ENCODE results near the gene GAS2L2.
A peak's percentile ranks its signal among the peaks of the same experiment; 100 is the strongest.

The GAS2L2 gene

DNA sequence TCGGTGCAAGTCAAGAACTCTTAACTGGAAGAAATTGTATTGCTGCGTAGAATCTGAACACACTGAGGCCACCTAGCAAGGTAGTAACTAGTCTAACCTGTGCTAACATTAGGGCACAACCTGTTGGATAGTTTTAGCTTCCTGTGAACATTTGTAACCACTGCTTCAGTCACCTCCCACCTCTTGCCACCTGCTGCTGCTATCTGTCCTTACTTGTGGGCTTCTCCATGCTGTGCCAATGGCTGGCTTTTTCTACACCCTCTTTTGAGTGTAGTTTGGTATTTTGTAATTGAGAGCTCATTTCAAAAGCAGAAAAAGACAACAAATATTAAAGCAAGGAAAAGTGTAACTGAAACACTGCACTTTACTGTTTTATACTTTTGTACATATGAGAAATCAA is 29.3 kb downstream of the GAS2L2 start:
- Mint-ChIP-seq H3K27ac (no peak overlapping the region), H3K36me3 (ENCODE audit: low read depth) (peaks cover 49% of the 10 kb centered on the region), H3K27me3 (ENCODE audit: low read depth) (no peaks in the 10 kb centered on the region), H3K4me3 (no peak overlapping the region), H3K9me3 (no peaks in the 10 kb centered on the region), H3K4me1 (peaks cover 39% of the 10 kb centered on the region)
- TF ChIP-seq, protein P1, sequence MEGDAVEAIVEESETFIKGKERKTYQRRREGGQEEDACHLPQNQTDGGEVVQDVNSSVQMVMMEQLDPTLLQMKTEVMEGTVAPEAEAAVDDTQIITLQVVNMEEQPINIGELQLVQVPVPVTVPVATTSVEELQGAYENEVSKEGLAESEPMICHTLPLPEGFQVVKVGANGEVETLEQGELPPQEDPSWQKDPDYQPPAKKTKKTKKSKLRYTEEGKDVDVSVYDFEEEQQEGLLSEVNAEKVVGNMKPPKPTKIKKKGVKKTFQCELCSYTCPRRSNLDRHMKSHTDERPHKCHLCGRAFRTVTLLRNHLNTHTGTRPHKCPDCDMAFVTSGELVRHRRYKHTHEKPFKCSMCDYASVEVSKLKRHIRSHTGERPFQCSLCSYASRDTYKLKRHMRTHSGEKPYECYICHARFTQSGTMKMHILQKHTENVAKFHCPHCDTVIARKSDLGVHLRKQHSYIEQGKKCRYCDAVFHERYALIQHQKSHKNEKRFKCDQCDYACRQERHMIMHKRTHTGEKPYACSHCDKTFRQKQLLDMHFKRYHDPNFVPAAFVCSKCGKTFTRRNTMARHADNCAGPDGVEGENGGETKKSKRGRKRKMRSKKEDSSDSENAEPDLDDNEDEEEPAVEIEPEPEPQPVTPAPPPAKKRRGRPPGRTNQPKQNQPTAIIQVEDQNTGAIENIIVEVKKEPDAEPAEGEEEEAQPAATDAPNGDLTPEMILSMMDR (IDR thresholded peaks at IDR 0.05; ENCODE audit: unreplicated experiment in 3 of 3): no peak

DNA sequence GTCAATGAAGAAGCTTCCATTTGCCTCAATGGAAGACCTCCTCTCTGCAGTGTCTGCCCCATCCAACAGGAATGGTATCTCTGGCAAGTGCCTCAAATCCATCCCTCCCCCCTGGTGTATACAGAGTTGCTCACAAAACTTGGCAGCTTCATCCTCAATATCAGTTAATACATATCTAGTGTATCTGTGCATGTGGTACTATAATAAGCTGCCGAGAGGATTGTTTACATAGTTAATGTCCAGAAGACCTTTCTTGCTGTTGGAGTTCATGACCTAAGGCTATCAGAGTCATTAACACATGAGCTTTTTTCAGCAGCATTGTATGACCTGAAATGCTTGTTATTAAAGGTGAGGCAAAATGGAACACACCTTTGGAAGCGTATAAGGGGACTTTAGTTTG is 35.6 kb downstream of the GAS2L2 start:
- Mint-ChIP-seq H3K4me3 (no peak overlapping the region), H3K27ac (peak overlapping the region in 1 of 3 experiments; percentile 90), H3K4me1 (peaks cover 18% of the 10 kb centered on the region), H3K27me3 (ENCODE audit: low read depth) (no peaks in the 10 kb centered on the region), H3K9me3 (no peaks in the 10 kb centered on the region), H3K36me3 (ENCODE audit: low read depth) (peaks cover 32% of the 10 kb centered on the region)
- TF ChIP-seq, protein P1 (IDR thresholded peaks at IDR 0.05; ENCODE audit: unreplicated experiment in 3 of 3): no peak

DNA sequence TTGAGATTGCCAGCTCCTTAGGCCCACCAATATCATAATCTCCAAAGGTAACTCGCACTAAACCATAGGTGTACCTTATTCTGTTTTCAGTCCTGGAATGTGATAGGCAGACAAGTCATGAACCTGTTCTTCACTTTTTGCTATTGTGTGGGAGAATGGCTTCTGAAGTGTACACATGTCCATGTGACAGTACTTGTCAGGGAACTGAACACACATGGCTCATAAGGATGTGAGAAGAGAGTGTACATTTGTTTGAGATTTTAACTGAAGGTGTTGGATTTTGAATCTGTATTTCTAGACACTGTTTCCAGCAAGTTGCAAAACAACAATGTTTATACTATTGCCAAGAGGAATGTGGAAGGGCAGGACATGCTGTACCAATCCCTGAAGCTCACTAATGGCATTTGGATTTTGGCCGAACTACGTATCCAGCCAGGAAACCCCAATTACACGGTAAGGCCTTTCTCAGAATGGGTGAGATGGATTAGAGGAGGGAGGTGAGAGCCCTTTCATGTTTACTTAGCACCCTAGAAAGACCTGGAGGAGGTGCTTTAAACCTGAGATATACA is 36.1 kb downstream of the GAS2L2 start:
- Mint-ChIP-seq H3K4me1 (peaks cover 18% of the 10 kb centered on the region), H3K36me3 (ENCODE audit: low read depth) (peaks cover 32% of the 10 kb centered on the region), H3K27ac (peak overlapping the region in 1 of 3 experiments; percentile 90)

DNA sequence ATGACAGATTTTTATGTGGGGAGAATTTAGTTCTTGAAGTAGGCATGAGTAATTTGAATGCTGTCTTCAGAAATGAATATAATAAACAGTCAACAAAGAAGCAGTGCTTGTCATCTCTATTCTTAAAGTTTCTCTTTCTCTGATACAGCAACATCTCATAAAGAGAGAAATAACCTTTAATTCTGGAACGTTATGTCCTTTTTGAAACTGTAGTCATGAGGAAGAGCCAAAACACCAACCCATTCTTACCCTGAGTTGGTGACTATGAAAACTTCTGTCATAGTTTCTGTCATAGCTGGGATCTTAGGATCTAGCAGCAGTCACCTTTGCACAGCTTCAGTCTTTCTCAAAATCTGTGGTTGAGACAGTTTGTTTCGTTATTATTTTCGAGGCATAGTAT is 36.9 kb downstream of the GAS2L2 start:
- peaks cover 18% of the 10 kb centered on the region for H3K4me1 Mint-ChIP-seq
- H3K27me3 Mint-ChIP-seq (ENCODE audit: low read depth): no peaks in the 10 kb centered on the region
- H3K4me3 Mint-ChIP-seq: no peak overlapping the region
- peaks cover 30% of the 10 kb centered on the region for H3K36me3 Mint-ChIP-seq (ENCODE audit: low read depth)
- no peaks in the 10 kb centered on the region for H3K9me3 Mint-ChIP-seq
- no peak overlapping the region for H3K27ac Mint-ChIP-seq
- TF ChIP-seq, protein P1 (IDR thresholded peaks at IDR 0.05; ENCODE audit: unreplicated experiment in 3 of 3): no peak

More for the DNA sequence above, 36.1 kb downstream of the GAS2L2 start:
- Mint-ChIP-seq H3K27me3 (ENCODE audit: low read depth) (no peaks in the 10 kb centered on the region), H3K9me3 (no peaks in the 10 kb centered on the region), H3K4me3 (no peak overlapping the region)
- TF ChIP-seq, protein P1 (IDR thresholded peaks at IDR 0.05; ENCODE audit: unreplicated experiment in 3 of 3): no peak

DNA sequence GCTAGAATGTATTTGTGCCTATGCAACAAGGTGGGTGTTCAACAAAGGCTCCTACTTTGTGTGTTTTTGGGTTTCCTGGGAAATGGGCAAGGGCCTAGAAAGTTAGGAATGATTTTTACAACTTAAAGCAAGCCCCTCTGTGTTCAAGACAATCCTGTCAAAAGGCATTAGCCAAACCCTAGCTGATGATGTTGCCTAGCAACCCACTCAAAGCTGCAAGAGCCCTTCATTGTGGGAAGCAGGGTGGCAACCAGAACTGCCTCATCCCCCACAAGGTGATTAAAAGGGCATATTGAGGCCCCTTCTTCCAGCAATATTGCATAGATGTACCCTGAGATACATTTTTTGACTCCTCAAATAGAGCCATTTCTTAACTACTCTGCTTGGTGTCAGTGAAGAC is 37.6 kb downstream of the GAS2L2 start:
- no peaks in the 10 kb centered on the region for H3K9me3 Mint-ChIP-seq

DNA sequence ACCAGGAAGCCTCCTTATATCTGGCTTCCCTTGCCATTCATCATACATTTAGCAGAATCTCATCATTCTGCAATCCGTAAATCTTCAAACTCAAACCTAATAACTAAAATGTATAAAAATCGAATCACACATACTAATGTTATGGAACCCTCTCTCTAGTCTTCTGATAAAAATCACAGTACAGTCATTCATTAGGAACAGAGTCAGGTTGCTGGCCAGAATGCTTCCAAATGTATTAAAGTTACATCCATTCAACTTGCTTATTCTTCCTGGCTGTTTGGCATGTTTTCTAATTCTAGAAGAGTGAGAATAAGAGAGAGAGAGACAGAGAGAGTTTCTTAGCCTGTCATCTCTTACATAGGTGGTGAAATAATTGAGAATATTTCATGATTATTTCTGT is 38.1 kb downstream of the GAS2L2 start:
- H3K27me3 Mint-ChIP-seq (ENCODE audit: low read depth): no peaks in the 10 kb centered on the region
- no peak overlapping the region for H3K27ac Mint-ChIP-seq
- H3K36me3 Mint-ChIP-seq (ENCODE audit: low read depth): peaks cover 33% of the 10 kb centered on the region
- TF ChIP-seq, protein P1 (IDR thresholded peaks at IDR 0.05; ENCODE audit: unreplicated experiment in 3 of 3): no peak
- no peak overlapping the region for H3K4me3 Mint-ChIP-seq
- peaks cover 18% of the 10 kb centered on the region for H3K4me1 Mint-ChIP-seq
- H3K9me3 Mint-ChIP-seq: no peaks in the 10 kb centered on the region

More for the DNA sequence above, 37.6 kb downstream of the GAS2L2 start:
- no peak overlapping the region for H3K27ac Mint-ChIP-seq
- H3K27me3 Mint-ChIP-seq (ENCODE audit: low read depth): no peaks in the 10 kb centered on the region
- H3K4me3 Mint-ChIP-seq: no peak overlapping the region
- peaks cover 30% of the 10 kb centered on the region for H3K36me3 Mint-ChIP-seq (ENCODE audit: low read depth)
- TF ChIP-seq, protein P1 (IDR thresholded peaks at IDR 0.05; ENCODE audit: unreplicated experiment in 3 of 3): no peak
- H3K4me1 Mint-ChIP-seq: peaks cover 18% of the 10 kb centered on the region

All from nephron (organoid).